Spleen (tissue), 11 donors: ENCODE measurements around the gene TBX4. TPM values are rescaled to one million over a fixed set of nuclear protein-coding genes. Genes with fewer than 3 reads are reported as not detected.

Experiments
- DNase-seq: peaks from one replicate; pipeline ENCODE4 v3.0.0-alpha.2; 2020
- H3K27ac ChIP-seq, 8 donors: fragments of 200-600 bp; sonication (generic) in 7 of 8; 1 replicate in 4 of 8; 2 replicates in 4 of 8; pipeline versions ENCODE4 v1.5.0 to v1.8.0; 2016 to 2021; ENCODE audit warnings: inconsistent platforms in 4 of 8, mild to moderate bottlenecking in 4 of 8, moderate library complexity in 1 of 8
- H3K27me3 ChIP-seq, 7 donors: fragments of 200-600 bp; sonication (generic) in 6 of 7; replicated peaks in 1 of 7; 1 replicate in 4 of 7; 2 replicates in 3 of 7; pipeline versions ENCODE4 v1.5.0 to v1.8.0; 2016 to 2021; ENCODE audit warnings: inconsistent platforms in 3 of 7, mild to moderate bottlenecking in 1 of 7
- H3K36me3 ChIP-seq, 6 donors: fragments of 200-600 bp; sonication (generic) in 5 of 6; 1 replicate in 4 of 6; 2 replicates in 2 of 6; pipeline versions ENCODE4 v1.5.0 to v1.8.0; 2016 to 2021; ENCODE audit warnings: inconsistent platforms in 2 of 6
- H3K4me1 ChIP-seq, 6 donors: fragments of 200-600 bp; sonication (generic) in 5 of 6; 1 replicate in 3 of 6; 2 replicates in 3 of 6; pipeline versions ENCODE4 v1.5.0 to v1.8.0; 2016 to 2021; ENCODE audit warnings: inconsistent platforms in 3 of 6
- H3K4me3 ChIP-seq, 8 donors: fragments of 200-600 bp; sonication (generic) in 7 of 8; 1 replicate in 4 of 8; 2 replicates in 4 of 8; pipeline versions ENCODE4 v1.5.0 to v1.8.0; 2016 to 2021; ENCODE audit warnings: inconsistent platforms in 4 of 8, mild to moderate bottlenecking in 4 of 8, moderate library complexity in 2 of 8
- H3K9me3 ChIP-seq, 8 donors: fragments of 200-600 bp; sonication (generic) in 7 of 8; 1 replicate in 4 of 8; 2 replicates in 4 of 8; pipeline versions ENCODE4 v1.5.0 to v1.8.0; 2016 to 2021; ENCODE audit warnings: inconsistent platforms in 4 of 8
- POLR2A ChIP-seq, 3 donors: fragments of 450-650 bp; IDR thresholded peaks; one replicate each; pipeline ENCODE4 v1.5.1; 2017; ENCODE audit warnings: antibody characterized with exemption in 3 of 3, mild to moderate bottlenecking in 1 of 3
- POLR2AphosphoS5 ChIP-seq, 3 donors: sonication (generic); formaldehyde crosslinking; IDR thresholded peaks; one replicate each; pipeline ENCODE4 v1.5.1; 2017; ENCODE audit warnings: antibody characterized with exemption in 3 of 3
- WGBS, 5 donors: extraction: QIAGEN DNeasy Blood & Tissue Kit in 3 of 5; methylation state at CpG; one replicate each; pipeline versions ENCODE4 v1.1.5 to v1.1.7; 2013 to 2018; 5-methylcytosine and 5-hydroxymethylcytosine counted together
- intact Hi-C: fragments of 100-400 bp; cut with DNase I; formaldehyde crosslinking; loops from one replicate; pipeline ENCODE4 v1.15.0; 2023; ENCODE audit warnings: low total_unique reads
- polyA plus RNA-seq, 3 donors: library from polyadenylated mRNA; stranded (reverse); fragments of 200-250 nt; gene quantifications; one replicate each; pipeline ENCODE4 v1.2.1, GENCODE V29; 2013
- total RNA-seq, 7 donors: library from RNA; depleted of rRNA in 3 of 7; stranded (reverse); fragments of >200 nt in 3 of 7; fragmentation: NEBNext Ultra II Directional in 4 of 7; extraction: Animal tissue kit (Norgen Biotek cat#: 25700) in 4 of 7; gene quantifications; one replicate each; pipeline versions ENCODE4 v1.1.0 to v1.2.1, GENCODE V29; 2016 to 2021
- TF ChIP-seq, protein P1 (sequence below), 11 experiments: fragments of 200-600 bp in 7 of 11; fragments of 450-650 bp in 4 of 11; sonication (generic) in 4 of 11; IDR thresholded peaks in 8 of 11; conservative IDR thresholded peaks in 3 of 11; 1 replicate in 7 of 11; 2 replicates in 4 of 11; pipeline versions ENCODE4 v1.4.0 to v1.8.0; 2016 to 2021; ENCODE audit warnings: antibody characterized with exemption in 11 of 11, inconsistent platforms in 4 of 11, mild to moderate bottlenecking in 1 of 11
- donor health status: healthy with polysubstance abuse.
- donor health status: DM: no; HTN: no; CAD: no; lungs with moderate emphysema.
- donor health status: DM: no; HTN: no; CAD: no.
- donor health status: Bipolar disorder and iron deficiency.
- donor health status: healthy.
- donor health status: DM: no; HTN: no; CAD: no.
- donor health status: DM: yes; HTN: yes; CAD: no.

TBX4 gene
- total and polyA plus RNA-seq, 10 donors: not detected

DNA sequence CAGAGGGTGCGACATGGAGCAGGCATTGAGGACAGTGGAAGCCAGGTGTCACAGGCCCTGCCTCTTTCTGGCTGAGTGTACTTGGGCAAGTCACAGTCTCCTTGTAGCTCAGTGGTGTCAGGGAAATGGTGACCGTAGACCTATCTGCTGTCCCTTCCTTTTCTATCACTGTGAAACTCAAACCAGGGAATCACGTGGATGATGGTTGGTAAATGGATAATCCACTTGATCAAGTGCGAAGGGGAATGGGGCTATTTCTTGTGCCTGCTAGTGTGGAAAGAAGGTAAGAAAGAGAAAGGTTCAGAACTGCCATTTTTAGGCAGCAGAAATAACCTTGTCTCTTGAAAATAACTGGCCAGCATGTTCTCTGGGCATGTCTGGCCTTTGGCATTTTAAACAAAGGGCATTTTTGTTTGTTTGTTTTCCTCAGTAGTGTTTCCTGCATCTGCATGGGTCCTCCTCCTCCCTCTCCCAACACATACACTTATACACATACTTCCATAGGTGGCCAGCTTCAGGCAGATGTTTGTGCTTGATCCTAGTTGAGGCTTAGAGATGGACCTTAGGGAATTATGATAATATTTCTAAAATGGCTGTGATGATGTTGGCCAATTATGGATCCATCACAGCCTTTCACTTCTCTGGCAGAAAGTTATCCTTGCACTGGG is 7.1 kb downstream of the TBX4 start:
- 46 to 54% (median 52%) methylated on average over 4 of the region's 4 CpGs for WGBS, 5 donors
- H3K4me1 ChIP-seq: peaks cover 12 to 60% (median 28%) of the 10 kb centered on the region in 6 donors
- peaks cover 21 to 100% (median 88%) of the 10 kb centered on the region in 7 donors for H3K27me3 ChIP-seq
- no peak overlapping the region for H3K27ac ChIP-seq
- DNase-seq: no peak
- no peaks in the 10 kb centered on the region for H3K36me3 ChIP-seq
- TF ChIP-seq, protein P1, sequence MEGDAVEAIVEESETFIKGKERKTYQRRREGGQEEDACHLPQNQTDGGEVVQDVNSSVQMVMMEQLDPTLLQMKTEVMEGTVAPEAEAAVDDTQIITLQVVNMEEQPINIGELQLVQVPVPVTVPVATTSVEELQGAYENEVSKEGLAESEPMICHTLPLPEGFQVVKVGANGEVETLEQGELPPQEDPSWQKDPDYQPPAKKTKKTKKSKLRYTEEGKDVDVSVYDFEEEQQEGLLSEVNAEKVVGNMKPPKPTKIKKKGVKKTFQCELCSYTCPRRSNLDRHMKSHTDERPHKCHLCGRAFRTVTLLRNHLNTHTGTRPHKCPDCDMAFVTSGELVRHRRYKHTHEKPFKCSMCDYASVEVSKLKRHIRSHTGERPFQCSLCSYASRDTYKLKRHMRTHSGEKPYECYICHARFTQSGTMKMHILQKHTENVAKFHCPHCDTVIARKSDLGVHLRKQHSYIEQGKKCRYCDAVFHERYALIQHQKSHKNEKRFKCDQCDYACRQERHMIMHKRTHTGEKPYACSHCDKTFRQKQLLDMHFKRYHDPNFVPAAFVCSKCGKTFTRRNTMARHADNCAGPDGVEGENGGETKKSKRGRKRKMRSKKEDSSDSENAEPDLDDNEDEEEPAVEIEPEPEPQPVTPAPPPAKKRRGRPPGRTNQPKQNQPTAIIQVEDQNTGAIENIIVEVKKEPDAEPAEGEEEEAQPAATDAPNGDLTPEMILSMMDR (IDR thresholded peaks at IDR 0.05 in 8 of 11, conservative IDR thresholded peaks at IDR 0.05 in 3 of 11): no peak
- no peak for TF ChIP-seq POLR2A (IDR thresholded peaks at IDR 0.05)
- H3K9me3 ChIP-seq: no peaks in the 10 kb centered on the region
- H3K4me3 ChIP-seq: no peak overlapping the region
- intact Hi-C loops: no loop called here

DNA sequence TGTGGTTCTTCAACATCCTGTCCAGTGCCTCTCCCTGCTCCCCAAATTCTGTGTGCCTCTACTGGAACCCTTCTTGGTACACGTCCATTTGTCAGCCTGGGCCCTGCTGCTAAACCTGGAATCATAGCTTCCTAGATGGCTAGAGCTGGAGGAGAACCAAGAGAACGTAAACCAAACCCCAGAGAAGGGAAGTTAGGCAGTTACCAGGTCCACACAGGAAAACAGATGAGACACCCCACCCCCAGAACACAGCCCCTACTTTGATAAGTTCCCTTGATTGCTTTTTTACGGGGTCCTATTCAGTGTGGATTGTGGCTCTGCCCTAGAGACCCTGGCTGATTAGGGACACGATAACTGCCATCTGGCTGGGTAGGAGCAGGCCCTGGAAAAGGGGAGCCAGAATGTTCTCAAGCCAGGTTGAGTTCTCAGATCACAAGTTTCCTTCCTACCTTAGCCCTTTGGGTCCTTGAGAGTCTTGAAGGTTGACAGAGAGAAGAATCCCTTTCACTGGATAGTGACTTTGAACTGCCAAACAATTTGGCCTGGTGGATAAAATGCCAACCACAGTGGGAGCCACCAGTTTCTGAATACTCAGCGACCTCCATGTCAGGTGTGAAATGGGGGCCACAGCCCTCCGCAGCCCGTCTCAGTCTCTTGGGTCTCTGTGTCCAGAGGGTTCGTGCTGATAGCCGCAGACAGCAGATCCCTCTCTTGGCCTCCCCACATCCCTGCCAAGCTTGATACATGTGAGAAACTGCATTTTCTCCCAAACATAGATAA is 7.9 kb downstream of the TBX4 start:
- TF ChIP-seq POLR2A (IDR thresholded peaks at IDR 0.05) (no peak), POLR2AphosphoS5 (IDR thresholded peaks at IDR 0.05) (no peak)
- TF ChIP-seq, protein P1 (IDR thresholded peaks at IDR 0.05 in 8 of 11, conservative IDR thresholded peaks at IDR 0.05 in 3 of 11): no peak
- peaks cover 7 to 52% (median 23%) of the 10 kb centered on the region in 6 donors for H3K4me1 ChIP-seq
- peaks cover 13 to 98% (median 79%) of the 10 kb centered on the region in 7 donors for H3K27me3 ChIP-seq
- no peaks in the 10 kb centered on the region for H3K9me3 ChIP-seq
- H3K27ac ChIP-seq: no peak overlapping the region
- H3K4me3 ChIP-seq: no peak overlapping the region
- H3K36me3 ChIP-seq: no peaks in the 10 kb centered on the region
- intact Hi-C loops: no loop called here
- WGBS, 5 donors: 33 to 45% (median 41%) methylated on average over 9 of the region's 9 CpGs
- DNase-seq: no peak

DNA sequence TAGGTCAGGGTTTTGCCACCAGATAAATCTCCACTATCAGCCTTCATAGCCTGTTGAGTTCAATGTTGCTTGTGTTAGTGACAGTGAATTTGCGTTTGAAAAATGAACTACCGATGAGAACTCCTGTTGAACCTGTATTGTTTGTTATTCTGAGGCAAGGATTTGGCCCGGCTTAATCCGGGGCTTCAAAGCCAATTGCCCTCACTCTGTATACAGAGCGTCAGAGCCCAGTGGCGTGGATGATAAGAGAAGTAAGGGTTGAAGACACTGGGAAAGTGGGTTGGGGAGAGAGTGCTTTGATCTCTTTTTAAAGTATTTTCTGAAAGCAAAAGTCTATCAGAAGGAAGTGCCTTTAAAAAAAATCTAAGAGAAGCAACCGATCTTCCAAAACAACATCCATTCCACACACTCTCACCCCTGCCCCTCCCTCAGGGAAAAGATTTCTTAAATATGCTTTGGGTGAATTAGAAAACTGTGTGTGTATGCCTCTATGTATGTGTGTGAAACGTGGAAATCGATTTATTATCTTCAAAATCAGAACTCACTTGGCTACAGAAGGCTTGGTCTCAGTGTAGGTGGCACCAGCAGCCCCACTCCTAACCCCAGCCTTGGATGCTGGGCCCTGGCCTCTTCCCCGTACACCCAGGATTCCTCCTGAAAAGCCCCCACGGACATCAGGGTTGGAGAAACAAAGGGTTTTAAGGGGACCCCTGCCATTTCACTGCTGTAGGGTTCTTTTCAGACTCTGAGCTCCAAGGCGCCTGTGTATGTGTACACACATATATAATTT is 8.8 kb downstream of the TBX4 start:
- TF ChIP-seq POLR2AphosphoS5 (IDR thresholded peaks at IDR 0.05) (no peak), POLR2A (IDR thresholded peaks at IDR 0.05) (no peak)
- TF ChIP-seq, protein P1 (IDR thresholded peaks at IDR 0.05 in 8 of 11, conservative IDR thresholded peaks at IDR 0.05 in 3 of 11): no peak
- peaks cover 7 to 44% (median 23%) of the 10 kb centered on the region in 6 donors for H3K4me1 ChIP-seq
- H3K36me3 ChIP-seq: no peaks in the 10 kb centered on the region
- H3K27me3 ChIP-seq: peaks cover 5 to 98% (median 70%) of the 10 kb centered on the region in 7 donors
- WGBS, 5 donors: 19 to 24% (median 21%) methylated on average over 12 of the region's 12 CpGs
- no peaks in the 10 kb centered on the region for H3K9me3 ChIP-seq
- DNase-seq: no peak
- intact Hi-C loops: no loop called here
- no peak overlapping the region for H3K27ac ChIP-seq
- no peak overlapping the region for H3K4me3 ChIP-seq
